H54 (cell line): Measurements from ENCODE around the gene HSPBAP1.
"Not testable (repeated sequence)": the region's sequence is repeated elsewhere in the genome, so short reads cannot be mapped to it uniquely, and the experiment has no call there.

Experiments used
- DNase-seq: peaks from one replicate; pipeline ENCODE4 v3.0.0; 2011; ENCODE audit warnings: low spot score, mixed read lengths; ENCODE audit not compliant: insufficient read length
- FAIRE-seq: peaks from 3 replicates; lab custom pipeline; 2011; peaks lifted over from hg19 to GRCh38; lab: Jason Lieb, UNC
- POLR2A ChIP-seq: IDR thresholded peaks from 2 replicates; pipeline ENCODE4 v1.6.1; 2011; ENCODE audit warnings: low read depth, mild to moderate bottlenecking, low read length

HSPBAP1 gene

GRCh38 chr3:122739172-122739571 lies 54.5 kb downstream of the HSPBAP1 start:
- DNase-seq (no peak), FAIRE-seq (no peak)
- no peak for TF ChIP-seq POLR2A

- DNase-seq, FAIRE-seq: not testable (repeated sequence)
These were observed 60.7 kb downstream of the HSPBAP1 start for GRCh38 chr3:122732682-122733525.

- TF ChIP-seq POLR2A, result no peak
- no peak for FAIRE-seq
- DNase-seq, result no peak
These were observed 63.4 kb downstream of the HSPBAP1 start for GRCh38 chr3:122730240-122730639.

- no peak for DNase-seq
- TF ChIP-seq POLR2A, result no peak
- no peak for FAIRE-seq
These were observed 64.7 kb downstream of the HSPBAP1 start for GRCh38 chr3:122728756-122729514.

- no peak for DNase-seq
- no peak for FAIRE-seq
- no peak for TF ChIP-seq POLR2A
These were observed 65.4 kb downstream of the HSPBAP1 start for GRCh38 chr3:122728186-122728585.

GRCh38 chr3:122727766-122728165 lies 65.9 kb downstream of the HSPBAP1 start:
- DNase-seq (no peak), FAIRE-seq (no peak)
- TF ChIP-seq POLR2A, result no peak

GRCh38 chr3:122727294-122727693 lies 66.3 kb downstream of the HSPBAP1 start:
- no peak for FAIRE-seq
- no peak for DNase-seq
- no peak for TF ChIP-seq POLR2A

- no peak for FAIRE-seq
- DNase-seq, result no peak
- TF ChIP-seq POLR2A, result no peak
These were observed 68.5 kb downstream of the HSPBAP1 start for GRCh38 chr3:122725106-122725505.

GRCh38 chr3:122719273-122719921 lies 74.2 kb downstream of the HSPBAP1 start:
- FAIRE-seq, result no peak
- no peak for DNase-seq
- TF ChIP-seq POLR2A, result no peak

- FAIRE-seq (no peak), DNase-seq (no peak)
- TF ChIP-seq POLR2A, result no peak
These were observed 77.0 kb downstream of the HSPBAP1 start for GRCh38 chr3:122716667-122717066.

- no peak for FAIRE-seq
- TF ChIP-seq POLR2A, result no peak
- DNase-seq, result no peak
These were observed 79.4 kb downstream of the HSPBAP1 start for GRCh38 chr3:122714273-122714672.

GRCh38 chr3:122710616-122711251 lies 82.9 kb downstream of the HSPBAP1 start:
- not testable (repeated sequence) for DNase-seq, FAIRE-seq

- TF ChIP-seq POLR2A, result no peak
- DNase-seq (no peak), FAIRE-seq (no peak)
These were observed 88.3 kb downstream of the HSPBAP1 start for GRCh38 chr3:122705379-122705778.

- TF ChIP-seq POLR2A, result no peak
- FAIRE-seq (no peak), DNase-seq (no peak)
These were observed 93.4 kb downstream of the HSPBAP1 start for GRCh38 chr3:122700193-122700592.
